ENCODE measurements around the gene LVRN. TPM values are rescaled to one million over a fixed set of nuclear protein-coding genes. Genes with fewer than 3 reads are reported as not detected.

Gene LVRN
- total and polyA plus RNA-seq, 2 experiments from 2014 or later, result 0.31 to 0.45 TPM

- TF ChIP-seq CTCF (conservative IDR thresholded peaks at IDR 0.05; ENCODE audit: low read depth in 2 of 2), result no peak
- TF ChIP-seq NANOG (IDR thresholded peaks at IDR 0.05; ENCODE audit: borderline replicate concordance), result no peak
- TF ChIP-seq EZH2phosphoT487 (IDR thresholded peaks at IDR 0.05; ENCODE audit: unreplicated experiment), result no peak
- TF ChIP-seq STAT1 (IDR thresholded peaks at IDR 0.05; ENCODE audit: unreplicated experiment), result no peak
- TF ChIP-seq REST (IDR thresholded peaks at IDR 0.05; ENCODE audit: unreplicated experiment), result no peak
- TF ChIP-seq POLR2AphosphoS5 (IDR thresholded peaks at IDR 0.05; ENCODE audit: low read depth), result no peak
- no peak for TF ChIP-seq EZH2 (IDR thresholded peaks at IDR 0.05; ENCODE audit: low read depth, unreplicated experiment)
Measured at GRCh38 chr5:115949096-115949495, 13.2 kb upstream of the LVRN start (continued).

GRCh38 chr5:115952588-115952987 lies 9.7 kb upstream of the LVRN start:
- Histone ChIP-seq H3K4me1 (ENCODE audit: insufficient read depth) (peaks cover 27% of the 10 kb centered on the region), H3K36me3 (ENCODE audit: insufficient read depth) (no peaks in the 10 kb centered on the region), H4K20me1 (replicated peaks; ENCODE audit: insufficient read depth) (no peaks in the 10 kb centered on the region), H3K27me3 (ENCODE audit: insufficient read depth) (no peaks in the 10 kb centered on the region), H3K4me2 (no peak overlapping the region), H3F3A (replicated peaks; ENCODE audit: low read depth) (no peaks in the 10 kb centered on the region), H3K27ac (ENCODE audit: low read depth) (no peak overlapping the region), H3K4me3 (no peak overlapping the region), H3K79me2 (replicated peaks; ENCODE audit: insufficient read depth) (no peaks in the 10 kb centered on the region), H2AFZ (no peak overlapping the region), H3K9me2 (ENCODE audit: insufficient read depth) (no peaks in the 10 kb centered on the region; the same call in 1 of the 2 replicates)
- no peak for TF ChIP-seq EZH2 (IDR thresholded peaks at IDR 0.05; ENCODE audit: low read depth, unreplicated experiment)
- TF ChIP-seq EZH2phosphoT487 (IDR thresholded peaks at IDR 0.05; ENCODE audit: unreplicated experiment), result no peak
- no peak for TF ChIP-seq JUNB (IDR thresholded peaks at IDR 0.05; ENCODE audit: unreplicated experiment)
- TF ChIP-seq CTCF (conservative IDR thresholded peaks at IDR 0.05; ENCODE audit: low read depth in 2 of 2), result no peak
- TF ChIP-seq REST (IDR thresholded peaks at IDR 0.05; ENCODE audit: unreplicated experiment), result no peak
- Mint-ChIP-seq H3K36me3 (ENCODE audit: low read depth) (no peaks in the 10 kb centered on the region), H3K9me3 (no peaks in the 10 kb centered on the region), H3K27ac (no peak overlapping the region), H3K27me3 (ENCODE audit: insufficient read depth, low read depth, poor library complexity) (peaks cover 2% of the 10 kb centered on the region), H3K4me1 (peaks cover 27% of the 10 kb centered on the region), H3K4me3 (no peak overlapping the region)
- DNase-seq (ENCODE audit: low spot score) (no peak), ATAC-seq (no peak)
